Uterus (tissue), 4 donors: ENCODE data around the gene NT5C3A. TPM values are rescaled to one million over a fixed set of nuclear protein-coding genes. Genes with fewer than 3 reads are reported as not detected.

Source experiments
- DNase-seq, 2 donors: peaks; one replicate each; pipeline ENCODE4 v3.0.0-alpha.2; 2019 to 2020
- H3K27ac ChIP-seq, 2 donors: fragments of 200-600 bp; sonication (generic); 1 replicate in 1 of 2; 2 replicates in 1 of 2; pipeline ENCODE4 v1.5.1; 2016 to 2018
- H3K27me3 ChIP-seq, 2 donors: fragments of 200-600 bp; sonication (generic); one replicate each; pipeline ENCODE4 v1.5.1; 2018 to 2019; ENCODE audit warnings: control low read depth in 1 of 2
- H3K36me3 ChIP-seq, 2 donors: fragments of 200-600 bp; sonication (generic); one replicate each; pipeline ENCODE4 v1.5.1; 2019; ENCODE audit warnings: control low read depth in 1 of 2
- H3K4me1 ChIP-seq, 2 donors: fragments of 200-600 bp; sonication (generic); one replicate each; pipeline ENCODE4 v1.5.1; 2018 to 2019; ENCODE audit warnings: control low read depth in 1 of 2
- H3K4me3 ChIP-seq, 2 donors: fragments of 200-600 bp; sonication (generic); 1 replicate in 1 of 2; 2 replicates in 1 of 2; pipeline ENCODE4 v1.5.1; 2018 to 2019; ENCODE audit warnings: mild to moderate bottlenecking in 1 of 2
- H3K9me3 ChIP-seq, 2 donors: fragments of 200-600 bp; sonication (generic); one replicate each; pipeline ENCODE4 v1.5.1; 2019; ENCODE audit warnings: control low read depth in 1 of 2
- CTCF ChIP-seq, 4 experiments: fragments of 200-600 bp in 2 of 4; fragments of 450-650 bp in 2 of 4; sonication (generic) in 2 of 4; IDR thresholded peaks; one replicate each; pipeline ENCODE4 v1.5.1; 2016 to 2019; ENCODE audit warnings: antibody characterized with exemption in 4 of 4, mild to moderate bottlenecking in 2 of 4, moderate library complexity in 1 of 4
- POLR2A ChIP-seq, 2 donors: fragments of 450-650 bp; IDR thresholded peaks; one replicate each; pipeline ENCODE4 v1.6.1; 2016; ENCODE audit warnings: antibody characterized with exemption in 2 of 2, mild to moderate bottlenecking in 1 of 2, moderate library complexity in 1 of 2
- intact Hi-C: fragments of 100-400 bp; cut with DNase I; formaldehyde crosslinking; loops from one replicate; pipeline ENCODE4 v1.15.1; 2023; ENCODE audit warnings: low total_unique reads
- total RNA-seq, 4 donors: library from RNA; depleted of rRNA in 3 of 4; stranded (reverse); fragments of >200 nt in 3 of 4; gene quantifications; one replicate each; pipeline versions ENCODE4 v1.1.0 to v1.2.4, GENCODE V29; 2014 to 2023
- donor health status: DM: yes; HTN: yes; CAD: no.

Gene NT5C3A
- total RNA-seq, 4 donors from 2014 or later: 21.3 to 50.2 (median 42.1) TPM

GRCh38 chr7:33048704-33049103 is 13.9 kb downstream of the NT5C3A start:
- Histone ChIP-seq H3K27me3 (no peaks in the 10 kb centered on the region), H3K4me3 (no peak overlapping the region), H3K27ac (no peak overlapping the region), H3K9me3 (no peaks in the 10 kb centered on the region), H3K36me3 (no peaks in the 10 kb centered on the region), H3K4me1 (no peaks in the 10 kb centered on the region)
- TF ChIP-seq CTCF (IDR thresholded peaks at IDR 0.05): no peak
- no peak for TF ChIP-seq POLR2A (IDR thresholded peaks at IDR 0.05)
- no peak for DNase-seq
- intact Hi-C loops: no loop called here

- no peak for TF ChIP-seq CTCF (IDR thresholded peaks at IDR 0.05)
- no peak for TF ChIP-seq POLR2A (IDR thresholded peaks at IDR 0.05)
- Histone ChIP-seq H3K27me3 (no peaks in the 10 kb centered on the region), H3K9me3 (no peaks in the 10 kb centered on the region), H3K36me3 (no peaks in the 10 kb centered on the region), H3K4me3 (no peak overlapping the region), H3K27ac (no peak overlapping the region), H3K4me1 (no peaks in the 10 kb centered on the region)
- no peak for DNase-seq
- intact Hi-C loops: no loop called here
Observed at GRCh38 chr7:33048257-33048656, 14.3 kb downstream of the NT5C3A start.

GRCh38 chr7:33044986-33045385 is 17.6 kb downstream of the NT5C3A start:
- TF ChIP-seq POLR2A (IDR thresholded peaks at IDR 0.05) (no peak), CTCF (IDR thresholded peaks at IDR 0.05) (no peak)
- Histone ChIP-seq H3K27ac (peak overlapping the region in 1 of 2 donors; percentile 54), H3K9me3 (no peaks in the 10 kb centered on the region), H3K27me3 (no peaks in the 10 kb centered on the region), H3K4me1 (no peaks in the 10 kb centered on the region), H3K36me3 (no peaks in the 10 kb centered on the region), H3K4me3 (no peak overlapping the region)
- intact Hi-C loops: no loop called here
- DNase-seq: no peak

GRCh38 chr7:33044401-33044718 is 18.2 kb downstream of the NT5C3A start:
- H3K27me3 ChIP-seq: no peaks in the 10 kb centered on the region
- H3K4me1 ChIP-seq: no peaks in the 10 kb centered on the region
- TF ChIP-seq CTCF (IDR thresholded peaks at IDR 0.05) (peak in 1 of 4 experiments; percentile 20), POLR2A (IDR thresholded peaks at IDR 0.05) (no peak)
- no peaks in the 10 kb centered on the region for H3K9me3 ChIP-seq
- no peak overlapping the region for H3K4me3 ChIP-seq
- H3K36me3 ChIP-seq: no peaks in the 10 kb centered on the region
- peak overlapping the region in 1 of 2 donors; percentile 54 for H3K27ac ChIP-seq
- intact Hi-C loops: no loop called here
- DNase-seq: no peak

GRCh38 chr7:33043501-33044400 is 18.8 kb downstream of the NT5C3A start:
- Histone ChIP-seq H3K4me1 (no peaks in the 10 kb centered on the region), H3K36me3 (no peaks in the 10 kb centered on the region), H3K27ac (peak overlapping the region; percentile 50 to 54), H3K9me3 (no peaks in the 10 kb centered on the region), H3K4me3 (no peak overlapping the region), H3K27me3 (no peaks in the 10 kb centered on the region)
- no peak for DNase-seq
- no peak for TF ChIP-seq POLR2A (IDR thresholded peaks at IDR 0.05)
- no peak for TF ChIP-seq CTCF (IDR thresholded peaks at IDR 0.05)
- intact Hi-C loops: no loop called here
